ENCODE measurements around the gene MOV10L1. TPM values are rescaled to one million over a fixed set of nuclear protein-coding genes. Genes with fewer than 3 reads are reported as not detected.

Gene MOV10L1
- total RNA-seq, 1 donor from 2014 or later = 0.10 TPM

GRCh38 chr22:50074056-50074455 is 15.8 kb upstream of the MOV10L1 start:
- no peaks in the 10 kb centered on the region for H3K36me3 Mint-ChIP-seq
- H3K4me3 Mint-ChIP-seq = no peak overlapping the region
- H3K27ac Mint-ChIP-seq = no peak overlapping the region
- no peak for DNase-seq (ENCODE audit: extremely low spot score, unreplicated experiment)
- H3K27me3 Mint-ChIP-seq = no peaks in the 10 kb centered on the region
- no peaks in the 10 kb centered on the region for H3K9me3 Mint-ChIP-seq
- TF ChIP-seq CTCF (conservative IDR thresholded peaks at IDR 0.05) = no peak
- H3K4me1 Mint-ChIP-seq (ENCODE audit: unreplicated experiment) = no peaks in the 10 kb centered on the region

GRCh38 chr22:50074551-50075530 is 15.0 kb upstream of the MOV10L1 start:
- Mint-ChIP-seq H3K4me1 (ENCODE audit: unreplicated experiment) (no peaks in the 10 kb centered on the region), H3K27ac (no peak overlapping the region), H3K4me3 (no peak overlapping the region), H3K9me3 (no peaks in the 10 kb centered on the region), H3K36me3 (no peaks in the 10 kb centered on the region), H3K27me3 (no peaks in the 10 kb centered on the region)
- no peak for DNase-seq (ENCODE audit: extremely low spot score, unreplicated experiment)
- TF ChIP-seq CTCF (conservative IDR thresholded peaks at IDR 0.05) = no peak

GRCh38 chr22:50076646-50077535 is 12.9 kb upstream of the MOV10L1 start:
- DNase-seq (ENCODE audit: extremely low spot score, unreplicated experiment) = no peak
- Mint-ChIP-seq H3K4me3 (no peak overlapping the region), H3K27ac (no peak overlapping the region), H3K9me3 (no peaks in the 10 kb centered on the region), H3K27me3 (no peaks in the 10 kb centered on the region), H3K36me3 (no peaks in the 10 kb centered on the region), H3K4me1 (ENCODE audit: unreplicated experiment) (no peaks in the 10 kb centered on the region)
- TF ChIP-seq CTCF (conservative IDR thresholded peaks at IDR 0.05) = no peak

GRCh38 chr22:50078246-50078645 is 11.6 kb upstream of the MOV10L1 start:
- DNase-seq (ENCODE audit: extremely low spot score, unreplicated experiment) = no peak
- Mint-ChIP-seq H3K27ac (no peak overlapping the region), H3K4me3 (no peak overlapping the region), H3K27me3 (peaks cover 4% of the 10 kb centered on the region), H3K36me3 (no peaks in the 10 kb centered on the region), H3K4me1 (ENCODE audit: unreplicated experiment) (peaks cover 5% of the 10 kb centered on the region), H3K9me3 (no peaks in the 10 kb centered on the region)
- no peak for TF ChIP-seq CTCF (conservative IDR thresholded peaks at IDR 0.05)

- no peaks in the 10 kb centered on the region for H3K36me3 Mint-ChIP-seq
- TF ChIP-seq CTCF (conservative IDR thresholded peaks at IDR 0.05) = no peak
- H3K4me1 Mint-ChIP-seq (ENCODE audit: unreplicated experiment) = peaks cover 5% of the 10 kb centered on the region
- DNase-seq (ENCODE audit: extremely low spot score, unreplicated experiment) = no peak
- no peaks in the 10 kb centered on the region for H3K9me3 Mint-ChIP-seq
- peak overlapping the region; percentile 61 for H3K27ac Mint-ChIP-seq
- no peak overlapping the region for H3K4me3 Mint-ChIP-seq
- peaks cover 4% of the 10 kb centered on the region for H3K27me3 Mint-ChIP-seq
Observed at GRCh38 chr22:50078761-50079160, 11.0 kb upstream of the MOV10L1 start.
